ENCODE results near the gene UPF1. TPM values are rescaled to one million over a fixed set of nuclear protein-coding genes. Genes with fewer than 3 reads are reported as not detected.

The UPF1 gene
- total RNA-seq, 1 donor from 2014 or later, result 46.5 TPM

DNA sequence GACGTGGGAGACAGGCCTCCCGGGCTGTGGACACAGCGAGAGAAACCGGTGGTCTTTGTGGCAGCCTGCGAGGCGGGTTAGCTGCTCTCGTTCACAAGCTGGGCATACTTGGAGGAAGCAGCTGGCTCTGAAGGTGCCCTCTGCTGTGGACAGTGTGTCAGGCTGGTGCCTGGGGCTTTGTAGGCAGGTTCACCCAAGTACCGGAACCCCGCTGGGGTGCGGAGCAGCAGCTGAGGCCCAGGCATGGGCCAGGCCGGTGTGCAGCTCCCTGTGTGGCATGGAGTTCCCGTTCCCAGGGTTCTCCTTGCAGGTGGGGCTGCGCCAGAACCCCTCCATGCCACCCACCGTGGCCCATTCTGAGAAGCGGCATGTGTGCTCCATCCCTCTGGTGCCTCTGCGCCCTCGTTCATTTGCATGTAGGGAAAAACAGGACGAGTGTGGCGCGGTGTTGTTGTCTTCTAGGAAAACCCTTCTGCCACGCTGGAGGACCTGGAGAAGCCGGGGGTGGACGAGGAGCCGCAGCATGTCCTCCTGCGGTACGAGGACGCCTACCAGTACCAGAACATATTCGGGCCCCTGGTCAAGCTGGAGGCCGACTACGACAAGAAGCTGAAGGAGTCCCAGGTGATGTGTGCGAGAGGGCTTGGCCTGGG lies 20.0 kb downstream of the UPF1 start:
- DNase-seq (ENCODE audit: low read depth), result no peak
- H3K4me3 ChIP-seq (ENCODE audit: low read depth, low read length), result no peak overlapping the region
- TF ChIP-seq, protein P1, sequence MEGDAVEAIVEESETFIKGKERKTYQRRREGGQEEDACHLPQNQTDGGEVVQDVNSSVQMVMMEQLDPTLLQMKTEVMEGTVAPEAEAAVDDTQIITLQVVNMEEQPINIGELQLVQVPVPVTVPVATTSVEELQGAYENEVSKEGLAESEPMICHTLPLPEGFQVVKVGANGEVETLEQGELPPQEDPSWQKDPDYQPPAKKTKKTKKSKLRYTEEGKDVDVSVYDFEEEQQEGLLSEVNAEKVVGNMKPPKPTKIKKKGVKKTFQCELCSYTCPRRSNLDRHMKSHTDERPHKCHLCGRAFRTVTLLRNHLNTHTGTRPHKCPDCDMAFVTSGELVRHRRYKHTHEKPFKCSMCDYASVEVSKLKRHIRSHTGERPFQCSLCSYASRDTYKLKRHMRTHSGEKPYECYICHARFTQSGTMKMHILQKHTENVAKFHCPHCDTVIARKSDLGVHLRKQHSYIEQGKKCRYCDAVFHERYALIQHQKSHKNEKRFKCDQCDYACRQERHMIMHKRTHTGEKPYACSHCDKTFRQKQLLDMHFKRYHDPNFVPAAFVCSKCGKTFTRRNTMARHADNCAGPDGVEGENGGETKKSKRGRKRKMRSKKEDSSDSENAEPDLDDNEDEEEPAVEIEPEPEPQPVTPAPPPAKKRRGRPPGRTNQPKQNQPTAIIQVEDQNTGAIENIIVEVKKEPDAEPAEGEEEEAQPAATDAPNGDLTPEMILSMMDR (conservative IDR thresholded peaks at IDR 0.05; ENCODE audit: low read depth, low read length), result no peak

DNA sequence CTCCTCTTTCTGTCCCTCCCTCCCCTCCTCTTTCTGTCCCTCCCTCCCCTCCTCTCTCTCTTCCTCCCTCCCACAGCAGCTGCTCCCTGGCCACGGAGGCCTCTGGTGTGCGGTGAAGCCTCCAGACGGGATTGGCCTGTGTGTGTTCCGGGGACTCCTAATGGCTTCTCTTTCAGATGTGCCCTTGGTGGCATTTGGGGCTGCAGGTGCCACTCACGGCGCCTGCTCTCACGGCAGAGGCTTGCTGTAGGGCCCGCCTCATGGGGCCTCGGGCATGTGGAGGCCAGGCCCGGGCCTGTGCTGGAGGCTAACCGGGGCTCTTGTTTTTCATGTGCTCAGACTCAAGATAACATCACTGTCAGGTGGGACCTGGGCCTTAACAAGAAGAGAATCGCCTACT lies 20.9 kb downstream of the UPF1 start:
- H3K4me3 ChIP-seq (ENCODE audit: low read depth, low read length), result no peak overlapping the region
- TF ChIP-seq, protein P1 (conservative IDR thresholded peaks at IDR 0.05; ENCODE audit: low read depth, low read length), result no peak
- DNase-seq (ENCODE audit: low read depth), result no peak

DNA sequence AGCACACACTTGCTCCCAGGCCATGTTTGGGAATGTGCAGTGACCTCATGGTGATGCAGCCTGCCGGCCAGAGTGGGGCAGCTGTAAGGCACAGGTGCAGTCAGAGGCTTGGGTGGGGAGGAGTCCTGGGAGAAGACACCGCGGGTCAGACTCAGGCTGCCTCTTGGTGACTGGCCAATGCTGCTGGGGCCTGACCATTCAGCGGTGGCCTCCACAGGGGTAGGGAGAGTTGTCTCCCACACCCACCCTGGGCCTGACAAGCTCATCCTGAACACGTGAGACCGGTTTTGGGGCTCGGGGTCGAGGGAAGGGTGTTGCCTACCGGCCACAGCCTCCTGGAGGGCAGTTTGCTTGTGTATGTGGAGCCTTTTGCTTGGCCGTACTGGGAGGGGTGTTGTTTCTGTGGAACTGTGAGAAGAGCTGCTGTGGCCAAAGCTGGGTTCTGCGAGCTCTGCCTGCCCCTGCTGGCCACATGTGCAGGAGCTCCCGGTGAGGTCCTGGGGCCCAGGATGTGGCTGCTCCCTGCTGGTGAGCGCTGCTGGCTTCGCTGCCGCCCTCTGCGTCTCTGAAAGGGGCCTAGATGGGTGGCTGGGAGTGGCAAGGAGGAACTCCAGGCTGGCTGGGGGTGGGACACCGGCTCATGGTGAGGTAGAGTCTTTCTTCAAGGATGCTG lies 22.1 kb downstream of the UPF1 start:
- TF ChIP-seq, protein P1 (conservative IDR thresholded peaks at IDR 0.05; ENCODE audit: low read depth, low read length), result no peak
- DNase-seq (ENCODE audit: low read depth), result no peak
- H3K4me3 ChIP-seq (ENCODE audit: low read depth, low read length), result no peak overlapping the region

- no peak overlapping the region for H3K4me3 ChIP-seq (ENCODE audit: low read depth, low read length)
- TF ChIP-seq, protein P1 (conservative IDR thresholded peaks at IDR 0.05; ENCODE audit: low read depth, low read length), result no peak
- no peak for DNase-seq (ENCODE audit: low read depth)
These were observed 23.2 kb downstream of the UPF1 start for GRCh38 chr19:18854982-18855381.

GRCh38 chr19:18855647-18856384 lies 24.1 kb downstream of the UPF1 start:
- H3K4me3 ChIP-seq (ENCODE audit: low read depth, low read length), result no peak overlapping the region
- DNase-seq (ENCODE audit: low read depth), result no peak
- TF ChIP-seq, protein P1 (conservative IDR thresholded peaks at IDR 0.05; ENCODE audit: low read depth, low read length), result no peak

- TF ChIP-seq, protein P1 (conservative IDR thresholded peaks at IDR 0.05; ENCODE audit: low read depth, low read length), result peak; percentile 60
- H3K4me3 ChIP-seq (ENCODE audit: low read depth, low read length), result no peak overlapping the region
- no peak for DNase-seq (ENCODE audit: low read depth)
These were observed 24.8 kb downstream of the UPF1 start for GRCh38 chr19:18856385-18857126.
